Activated T-cell treated with anti-CD3 and anti-CD28 coated beads, Interleukin-2, amount 50 U/mL, for 24 hours (primary cell): ENCODE data around the gene SLC52A3.
"Not testable (repeated sequence)": the region's sequence is repeated elsewhere in the genome, so short reads cannot be mapped to it uniquely, and the experiment has no call there.

ENCODE experiments used
- DNase-seq: peaks from one replicate; pipeline ENCODE4 v3.0.0-alpha.2; 2020
- H3K27ac Mint-ChIP-seq: 2 replicates; pipeline ENCODE4 v1.8.0; 2020; ENCODE audit warnings: mild to moderate bottlenecking, mixed read lengths
- H3K27me3 Mint-ChIP-seq: 2 replicates; pipeline ENCODE4 v1.8.0; 2020; ENCODE audit warnings: mixed read lengths
- H3K36me3 Mint-ChIP-seq: 2 replicates; pipeline ENCODE4 v1.8.0; 2020; ENCODE audit warnings: low read depth, mixed read lengths
- H3K4me1 Mint-ChIP-seq: 2 replicates; pipeline ENCODE4 v1.8.0; 2020; ENCODE audit warnings: low read depth, mixed read lengths
- H3K4me3 Mint-ChIP-seq: 2 replicates; pipeline ENCODE4 v1.8.0; 2020; ENCODE audit warnings: mild to moderate bottlenecking, moderate library complexity, mixed read lengths
- H3K9me3 Mint-ChIP-seq: 2 replicates; pipeline ENCODE4 v1.8.0; 2020; ENCODE audit warnings: mixed read lengths

The SLC52A3 gene

GRCh38 chr20:768426-768978 lies at the start of gene SLC52A3:
SLC52A3 (minus strand) TSS chr20:768500; CDS start chr20:765774, 2,726 bp downstream.
- Mint-ChIP-seq H3K9me3 (no peaks in the 10 kb centered on the region), H3K4me1 (no peaks in the 10 kb centered on the region), H3K27me3 (peaks cover 20% of the 10 kb centered on the region), H3K36me3 (no peaks in the 10 kb centered on the region), H3K27ac (no peak within 1 kb of the TSS), H3K4me3 (no peak within 1 kb of the TSS)
- DNase-seq = no peak

DNA sequence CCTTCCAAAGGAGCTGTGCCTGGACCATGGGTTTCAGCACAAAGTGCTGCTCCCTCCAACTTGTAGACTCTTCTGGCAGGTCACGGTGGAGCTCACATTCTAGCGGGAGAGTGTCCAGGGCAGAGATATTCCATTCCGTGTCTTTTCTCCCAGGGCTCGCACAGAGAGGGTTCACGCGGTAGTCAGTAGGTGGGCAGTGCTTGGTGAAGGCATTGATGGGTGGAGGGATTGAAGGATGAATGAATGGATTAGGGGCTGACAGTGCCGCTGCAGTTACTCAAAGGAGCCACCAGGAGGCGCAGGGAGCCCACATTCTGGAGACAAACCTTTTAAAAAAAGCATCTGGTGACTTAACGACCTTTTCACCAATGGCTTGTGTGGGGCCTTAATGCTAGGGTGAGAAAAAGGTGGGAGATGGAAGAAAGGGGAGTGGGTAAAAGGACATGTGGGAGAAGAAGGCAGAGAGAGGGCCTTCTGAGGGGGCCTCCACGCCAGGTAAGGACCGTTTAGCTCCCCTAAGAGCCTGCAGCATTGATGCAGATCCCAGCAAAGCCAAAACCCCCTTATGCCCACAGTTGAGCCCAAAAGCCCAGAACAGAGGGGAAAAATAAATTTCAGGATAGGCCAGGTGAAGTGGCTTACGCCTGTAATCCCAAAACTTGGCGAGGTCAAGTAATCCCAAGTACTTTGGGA lies 47.8 kb upstream of the SLC52A3 start:
- Mint-ChIP-seq H3K27me3 (peaks cover 19% of the 10 kb centered on the region), H3K4me3 (no peak overlapping the region), H3K4me1 (peaks cover 4% of the 10 kb centered on the region), H3K9me3 (no peaks in the 10 kb centered on the region), H3K27ac (no peak overlapping the region), H3K36me3 (no peaks in the 10 kb centered on the region)
- DNase-seq = peak; percentile 75

DNA sequence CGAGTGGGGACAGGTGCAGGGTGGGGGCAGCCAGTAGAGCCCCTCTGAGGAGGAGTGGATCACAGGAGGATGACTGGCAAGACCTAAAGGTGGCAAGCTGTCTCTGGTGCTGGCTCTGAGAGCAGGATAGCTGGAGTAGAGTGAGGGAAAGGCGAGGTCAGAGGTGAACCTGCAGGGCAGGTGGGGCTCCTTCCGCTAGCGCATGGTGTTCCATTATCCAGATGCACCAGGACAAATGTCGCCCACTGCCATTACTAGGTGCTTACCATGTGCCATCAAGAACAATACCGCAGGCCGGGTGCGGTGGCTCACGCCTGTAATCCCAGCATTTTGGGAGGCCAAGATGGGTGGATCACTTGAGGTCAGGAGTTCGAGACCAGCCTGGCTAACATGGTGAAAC lies 46.9 kb upstream of the SLC52A3 start:
- peaks cover 4% of the 10 kb centered on the region for H3K4me1 Mint-ChIP-seq
- H3K27me3 Mint-ChIP-seq = peaks cover 27% of the 10 kb centered on the region
- H3K27ac Mint-ChIP-seq = no peak overlapping the region
- H3K9me3 Mint-ChIP-seq = no peaks in the 10 kb centered on the region
- no peaks in the 10 kb centered on the region for H3K36me3 Mint-ChIP-seq
- no peak for DNase-seq
- no peak overlapping the region for H3K4me3 Mint-ChIP-seq

GRCh38 chr20:813390-813789 lies 45.1 kb upstream of the SLC52A3 start:
- no peak for DNase-seq
- H3K36me3 Mint-ChIP-seq = no peaks in the 10 kb centered on the region
- no peak overlapping the region for H3K4me3 Mint-ChIP-seq
- H3K4me1 Mint-ChIP-seq = peaks cover 3% of the 10 kb centered on the region
- H3K9me3 Mint-ChIP-seq = no peaks in the 10 kb centered on the region
- H3K27me3 Mint-ChIP-seq = peaks cover 36% of the 10 kb centered on the region
- H3K27ac Mint-ChIP-seq = no peak overlapping the region

GRCh38 chr20:812435-812814 lies 44.1 kb upstream of the SLC52A3 start:
- DNase-seq, H3K4me1 Mint-ChIP-seq, H3K4me3 Mint-ChIP-seq, H3K9me3 Mint-ChIP-seq, H3K27ac Mint-ChIP-seq, H3K36me3 Mint-ChIP-seq: not testable (repeated sequence)
- H3K27me3 Mint-ChIP-seq = peaks cover 36% of the 10 kb centered on the region

DNA sequence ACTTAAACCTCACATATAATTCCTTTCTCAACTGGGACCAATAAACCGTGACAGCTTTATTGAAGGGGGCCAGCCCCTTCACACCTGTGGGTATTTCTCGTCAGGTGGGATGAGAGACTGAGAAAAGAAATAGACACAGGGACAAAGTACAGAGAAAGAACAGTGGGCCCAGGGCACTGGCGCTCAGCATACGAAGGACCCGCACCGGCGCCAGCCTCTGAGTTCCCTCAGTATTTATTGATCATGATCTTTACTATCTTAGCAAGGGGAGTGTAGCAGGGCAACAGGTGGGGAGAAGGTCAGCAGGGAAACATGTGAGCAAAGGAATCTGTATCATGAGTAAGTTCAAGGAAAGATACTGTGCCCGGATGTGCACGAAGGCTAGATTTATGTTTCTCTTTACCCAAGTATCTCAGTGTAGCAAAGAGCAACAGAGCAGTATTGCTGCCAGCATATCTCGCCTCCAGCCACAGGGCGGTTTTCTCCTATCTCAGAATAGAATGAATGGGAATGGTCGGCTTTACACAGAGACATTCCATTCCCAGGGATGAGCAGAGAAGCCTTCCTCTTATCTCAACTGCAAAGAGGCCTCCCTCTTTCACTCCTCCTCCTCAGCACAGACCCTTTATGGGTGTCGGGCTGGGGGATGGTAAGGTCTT lies 43.6 kb upstream of the SLC52A3 start:
- DNase-seq, H3K9me3 Mint-ChIP-seq: not testable (repeated sequence)
- H3K27me3 Mint-ChIP-seq = peaks cover 36% of the 10 kb centered on the region

GRCh38 chr20:805713-806112 lies 37.4 kb upstream of the SLC52A3 start:
- no peak overlapping the region for H3K27ac Mint-ChIP-seq
- H3K36me3 Mint-ChIP-seq = no peaks in the 10 kb centered on the region
- peaks cover 5% of the 10 kb centered on the region for H3K9me3 Mint-ChIP-seq
- no peak for DNase-seq
- peaks cover 24% of the 10 kb centered on the region for H3K27me3 Mint-ChIP-seq
- no peak overlapping the region for H3K4me3 Mint-ChIP-seq
- H3K4me1 Mint-ChIP-seq = no peaks in the 10 kb centered on the region

More for the DNA sequence above, 43.6 kb upstream of the SLC52A3 start:
- H3K4me3 Mint-ChIP-seq, H3K4me1 Mint-ChIP-seq, H3K27ac Mint-ChIP-seq, H3K36me3 Mint-ChIP-seq: not testable (repeated sequence)

DNA sequence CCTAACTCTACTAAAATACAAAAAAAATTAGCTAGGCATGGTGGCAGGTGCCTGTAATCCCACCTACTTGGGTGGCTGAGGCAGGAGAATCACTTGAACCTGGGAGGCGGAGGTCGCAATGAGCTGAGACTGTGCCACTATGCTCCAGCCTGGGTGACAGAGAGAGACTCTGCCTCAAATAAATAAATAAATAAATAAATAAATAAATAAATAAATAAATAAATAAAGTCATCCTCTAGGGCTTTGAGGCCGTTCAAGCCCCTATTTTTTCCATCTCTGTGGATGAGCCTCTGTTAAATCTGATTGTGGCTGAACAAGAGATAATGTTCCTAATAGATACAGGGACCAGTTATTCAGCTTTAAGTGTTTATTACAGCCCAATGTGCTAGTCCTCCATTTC lies 33.4 kb upstream of the SLC52A3 start:
- DNase-seq = no peak
- H3K9me3 Mint-ChIP-seq = peaks cover 5% of the 10 kb centered on the region
- no peaks in the 10 kb centered on the region for H3K4me1 Mint-ChIP-seq
- H3K4me3 Mint-ChIP-seq = no peak overlapping the region
- H3K27ac Mint-ChIP-seq = no peak overlapping the region
- peaks cover 20% of the 10 kb centered on the region for H3K27me3 Mint-ChIP-seq
- H3K36me3 Mint-ChIP-seq = no peaks in the 10 kb centered on the region

GRCh38 chr20:800026-800425 lies 31.7 kb upstream of the SLC52A3 start:
- not testable (repeated sequence) for H3K36me3 Mint-ChIP-seq, H3K4me1 Mint-ChIP-seq, H3K9me3 Mint-ChIP-seq, H3K4me3 Mint-ChIP-seq, H3K27ac Mint-ChIP-seq, DNase-seq
- H3K27me3 Mint-ChIP-seq = peaks cover 28% of the 10 kb centered on the region

GRCh38 chr20:798746-799145 lies 30.4 kb upstream of the SLC52A3 start:
- not testable (repeated sequence) for DNase-seq, H3K4me1 Mint-ChIP-seq, H3K9me3 Mint-ChIP-seq, H3K27ac Mint-ChIP-seq, H3K4me3 Mint-ChIP-seq, H3K36me3 Mint-ChIP-seq
- H3K27me3 Mint-ChIP-seq = peaks cover 28% of the 10 kb centered on the region

- Mint-ChIP-seq H3K4me1 (no peaks in the 10 kb centered on the region), H3K27ac (no peak overlapping the region), H3K36me3 (no peaks in the 10 kb centered on the region), H3K4me3 (no peak overlapping the region), H3K9me3 (peaks cover 5% of the 10 kb centered on the region), H3K27me3 (peaks cover 26% of the 10 kb centered on the region)
- DNase-seq = no peak
These were observed 28.6 kb upstream of the SLC52A3 start for GRCh38 chr20:796921-797320.

- Mint-ChIP-seq H3K27me3 (peaks cover 39% of the 10 kb centered on the region), H3K36me3 (no peaks in the 10 kb centered on the region), H3K4me3 (no peak overlapping the region), H3K4me1 (no peaks in the 10 kb centered on the region), H3K9me3 (peaks cover 12% of the 10 kb centered on the region), H3K27ac (no peak overlapping the region)
- DNase-seq = no peak
These were observed 23.9 kb upstream of the SLC52A3 start for GRCh38 chr20:792248-792647.

- no peak overlapping the region for H3K27ac Mint-ChIP-seq
- H3K4me3 Mint-ChIP-seq = no peak overlapping the region
- H3K4me1 Mint-ChIP-seq = no peaks in the 10 kb centered on the region
- no peaks in the 10 kb centered on the region for H3K36me3 Mint-ChIP-seq
- no peak for DNase-seq
- peaks cover 43% of the 10 kb centered on the region for H3K27me3 Mint-ChIP-seq
- peaks cover 12% of the 10 kb centered on the region for H3K9me3 Mint-ChIP-seq
These were observed 22.8 kb upstream of the SLC52A3 start for GRCh38 chr20:791056-791455.

- H3K36me3 Mint-ChIP-seq = no peaks in the 10 kb centered on the region
- H3K4me1 Mint-ChIP-seq = no peaks in the 10 kb centered on the region
- H3K4me3 Mint-ChIP-seq = no peak overlapping the region
- H3K27ac Mint-ChIP-seq = no peak overlapping the region
- peaks cover 27% of the 10 kb centered on the region for H3K9me3 Mint-ChIP-seq
- no peak for DNase-seq
- peaks cover 38% of the 10 kb centered on the region for H3K27me3 Mint-ChIP-seq
These were observed 19.5 kb upstream of the SLC52A3 start for GRCh38 chr20:787825-788224.

GRCh38 chr20:779771-780170 lies 11.5 kb upstream of the SLC52A3 start:
- H3K27me3 Mint-ChIP-seq = peaks cover 3% of the 10 kb centered on the region

More at GRCh38 chr20:779771-780170, 11.5 kb upstream of the SLC52A3 start:
- peaks cover 16% of the 10 kb centered on the region for H3K9me3 Mint-ChIP-seq
- no peak overlapping the region for H3K27ac Mint-ChIP-seq
- no peaks in the 10 kb centered on the region for H3K36me3 Mint-ChIP-seq
- DNase-seq = no peak
- H3K4me1 Mint-ChIP-seq = no peaks in the 10 kb centered on the region
- H3K4me3 Mint-ChIP-seq = no peak overlapping the region
